Measurements from ENCODE around the gene CAMK1G. TPM values are rescaled to one million over a fixed set of nuclear protein-coding genes. Genes with fewer than 3 reads are reported as not detected.
A peak's percentile ranks its signal among the peaks of the same experiment; 100 is the strongest.

CAMK1G gene
- polyA plus RNA-seq, 4 donors = 0.10 to 0.37 TPM; not detected in 2

- no peaks in the 10 kb centered on the region for H3K9me3 ChIP-seq (ENCODE audit: control insufficient read depth in 2 of 2, insufficient read depth in 1 of 2, low read depth in 1 of 2, low read length in 1 of 2)
- H3K4me1 ChIP-seq (ENCODE audit: control insufficient read depth in 3 of 3, insufficient read depth in 2 of 3, low read depth in 1 of 3, low read length in 2 of 3) = peaks cover 0 to 9% (median 0%) of the 10 kb centered on the region in 3 donors
- no peak overlapping the region for H3K4me3 ChIP-seq (ENCODE audit: low read depth in 1 of 3, low read length in 3 of 3)
- no peaks in the 10 kb centered on the region for H3K36me3 ChIP-seq (ENCODE audit: control insufficient read depth in 3 of 3, insufficient read depth in 2 of 3, low read depth in 1 of 3, low read length in 3 of 3)
- 90 to 92% (median 90%) methylated on average over 3 of the region's 3 CpGs for WGBS, 3 donors
- FAIRE-seq (no peak), DNase-seq (no peak)
- H3K27ac ChIP-seq (ENCODE audit: low read depth in 1 of 3, low read length in 2 of 3) = no peak overlapping the region
- H3K27me3 ChIP-seq (ENCODE audit: control insufficient read depth in 3 of 3, insufficient read depth in 3 of 3, low read length in 3 of 3) = peaks cover 0 to 35% (median 6%) of the 10 kb centered on the region in 3 donors
Measured at GRCh38 chr1:209587789-209588188, 4.3 kb downstream of the CAMK1G start.

GRCh38 chr1:209589440-209589839 is 5.9 kb downstream of the CAMK1G start:
- DNase-seq (no peak), FAIRE-seq (no peak)
- no peak overlapping the region for H3K4me3 ChIP-seq (ENCODE audit: low read depth in 1 of 3, low read length in 3 of 3)
- H3K4me1 ChIP-seq (ENCODE audit: control insufficient read depth in 3 of 3, insufficient read depth in 2 of 3, low read depth in 1 of 3, low read length in 2 of 3) = peaks cover 0 to 9% (median 0%) of the 10 kb centered on the region in 3 donors
- 88 to 98% (median 91%) methylated on average over 2 of the region's 2 CpGs for WGBS, 3 donors
- peaks cover 0 to 18% (median 4%) of the 10 kb centered on the region in 3 donors for H3K27me3 ChIP-seq (ENCODE audit: control insufficient read depth in 3 of 3, insufficient read depth in 3 of 3, low read length in 3 of 3)
- no peaks in the 10 kb centered on the region for H3K9me3 ChIP-seq (ENCODE audit: control insufficient read depth in 2 of 2, insufficient read depth in 1 of 2, low read depth in 1 of 2, low read length in 1 of 2)
- H3K36me3 ChIP-seq (ENCODE audit: control insufficient read depth in 3 of 3, insufficient read depth in 2 of 3, low read depth in 1 of 3, low read length in 3 of 3) = no peaks in the 10 kb centered on the region
- no peak overlapping the region for H3K27ac ChIP-seq (ENCODE audit: low read depth in 1 of 3, low read length in 2 of 3)

- DNase-seq = no peak
- H3K4me1 ChIP-seq (ENCODE audit: control insufficient read depth in 3 of 3, insufficient read depth in 2 of 3, low read depth in 1 of 3, low read length in 2 of 3) = peaks cover 0 to 9% (median 0%) of the 10 kb centered on the region in 3 donors
- FAIRE-seq = no peak
- H3K4me3 ChIP-seq (ENCODE audit: low read depth in 1 of 3, low read length in 3 of 3) = no peak overlapping the region
- H3K9me3 ChIP-seq (ENCODE audit: control insufficient read depth in 2 of 2, insufficient read depth in 1 of 2, low read depth in 1 of 2, low read length in 1 of 2) = no peaks in the 10 kb centered on the region
- WGBS, 3 donors = 81 to 85% (median 83%) methylated on average over 6 of the region's 6 CpGs
- H3K27me3 ChIP-seq (ENCODE audit: control insufficient read depth in 3 of 3, insufficient read depth in 3 of 3, low read length in 3 of 3) = peaks cover 0 to 15% (median 2%) of the 10 kb centered on the region in 3 donors
- H3K27ac ChIP-seq (ENCODE audit: low read depth in 1 of 3, low read length in 2 of 3) = no peak overlapping the region
- H3K36me3 ChIP-seq (ENCODE audit: control insufficient read depth in 3 of 3, insufficient read depth in 2 of 3, low read depth in 1 of 3, low read length in 3 of 3) = no peaks in the 10 kb centered on the region
Measured at GRCh38 chr1:209589863-209590262, 6.3 kb downstream of the CAMK1G start.

GRCh38 chr1:209590405-209590804 is 6.9 kb downstream of the CAMK1G start:
- Histone ChIP-seq H3K27ac (ENCODE audit: low read depth in 1 of 3, low read length in 2 of 3) (no peak overlapping the region), H3K4me3 (ENCODE audit: low read depth in 1 of 3, low read length in 3 of 3) (no peak overlapping the region), H3K36me3 (ENCODE audit: control insufficient read depth in 3 of 3, insufficient read depth in 2 of 3, low read depth in 1 of 3, low read length in 3 of 3) (no peaks in the 10 kb centered on the region), H3K4me1 (ENCODE audit: control insufficient read depth in 3 of 3, insufficient read depth in 2 of 3, low read depth in 1 of 3, low read length in 2 of 3) (peaks cover 0 to 7% (median 0%) of the 10 kb centered on the region in 3 donors), H3K9me3 (ENCODE audit: control insufficient read depth in 2 of 2, insufficient read depth in 1 of 2, low read depth in 1 of 2, low read length in 1 of 2) (no peaks in the 10 kb centered on the region), H3K27me3 (ENCODE audit: control insufficient read depth in 3 of 3, insufficient read depth in 3 of 3, low read length in 3 of 3) (peaks cover 0 to 11% (median 0%) of the 10 kb centered on the region in 3 donors)
- FAIRE-seq (no peak), DNase-seq (peak in 1 of 2 donors; percentile 30)
- 37 to 67% (median 56%) methylated on average over 6 of the region's 6 CpGs for WGBS, 3 donors

- DNase-seq (no peak), FAIRE-seq (no peak)
- Histone ChIP-seq H3K4me3 (ENCODE audit: low read depth in 1 of 3, low read length in 3 of 3) (no peak overlapping the region), H3K9me3 (ENCODE audit: control insufficient read depth in 2 of 2, insufficient read depth in 1 of 2, low read depth in 1 of 2, low read length in 1 of 2) (no peaks in the 10 kb centered on the region), H3K27me3 (ENCODE audit: control insufficient read depth in 3 of 3, insufficient read depth in 3 of 3, low read length in 3 of 3) (peaks cover 0 to 3% (median 0%) of the 10 kb centered on the region in 3 donors), H3K36me3 (ENCODE audit: control insufficient read depth in 3 of 3, insufficient read depth in 2 of 3, low read depth in 1 of 3, low read length in 3 of 3) (no peaks in the 10 kb centered on the region), H3K4me1 (ENCODE audit: control insufficient read depth in 3 of 3, insufficient read depth in 2 of 3, low read depth in 1 of 3, low read length in 2 of 3) (no peaks in the 10 kb centered on the region), H3K27ac (ENCODE audit: low read depth in 1 of 3, low read length in 2 of 3) (no peak overlapping the region)
- WGBS, 3 donors = 65 to 88% (median 74%) methylated on average over 2 of the region's 2 CpGs
Measured at GRCh38 chr1:209593747-209594146, 10.2 kb downstream of the CAMK1G start.

GRCh38 chr1:209594440-209594839 is 10.9 kb downstream of the CAMK1G start:
- no peaks in the 10 kb centered on the region for H3K36me3 ChIP-seq (ENCODE audit: control insufficient read depth in 3 of 3, insufficient read depth in 2 of 3, low read depth in 1 of 3, low read length in 3 of 3)
- DNase-seq (no peak), FAIRE-seq (no peak)
- WGBS, 3 donors = 53 to 91% (median 77%) methylated on average over 1 of the region's 1 CpG
- H3K4me1 ChIP-seq (ENCODE audit: control insufficient read depth in 3 of 3, insufficient read depth in 2 of 3, low read depth in 1 of 3, low read length in 2 of 3) = no peaks in the 10 kb centered on the region
- no peak overlapping the region for H3K27ac ChIP-seq (ENCODE audit: low read depth in 1 of 3, low read length in 2 of 3)
- peaks cover 0 to 3% (median 0%) of the 10 kb centered on the region in 3 donors for H3K27me3 ChIP-seq (ENCODE audit: control insufficient read depth in 3 of 3, insufficient read depth in 3 of 3, low read length in 3 of 3)
- H3K9me3 ChIP-seq (ENCODE audit: control insufficient read depth in 2 of 2, insufficient read depth in 1 of 2, low read depth in 1 of 2, low read length in 1 of 2) = no peaks in the 10 kb centered on the region
- no peak overlapping the region for H3K4me3 ChIP-seq (ENCODE audit: low read depth in 1 of 3, low read length in 3 of 3)

GRCh38 chr1:209595028-209595427 is 11.5 kb downstream of the CAMK1G start:
- no peaks in the 10 kb centered on the region for H3K36me3 ChIP-seq (ENCODE audit: control insufficient read depth in 3 of 3, insufficient read depth in 2 of 3, low read depth in 1 of 3, low read length in 3 of 3)
- H3K4me3 ChIP-seq (ENCODE audit: low read depth in 1 of 3, low read length in 3 of 3) = no peak overlapping the region
- no peak overlapping the region for H3K27ac ChIP-seq (ENCODE audit: low read depth in 1 of 3, low read length in 2 of 3)
- H3K9me3 ChIP-seq (ENCODE audit: control insufficient read depth in 2 of 2, insufficient read depth in 1 of 2, low read depth in 1 of 2, low read length in 1 of 2) = no peaks in the 10 kb centered on the region
- H3K4me1 ChIP-seq (ENCODE audit: control insufficient read depth in 3 of 3, insufficient read depth in 2 of 3, low read depth in 1 of 3, low read length in 2 of 3) = no peaks in the 10 kb centered on the region
- peaks cover 0 to 3% (median 0%) of the 10 kb centered on the region in 3 donors for H3K27me3 ChIP-seq (ENCODE audit: control insufficient read depth in 3 of 3, insufficient read depth in 3 of 3, low read length in 3 of 3)
- no peak for DNase-seq
- FAIRE-seq = no peak
- 73 to 75% (median 74%) methylated on average over 9 of the region's 9 CpGs for WGBS, 3 donors

GRCh38 chr1:209595599-209596285 is 12.2 kb downstream of the CAMK1G start:
- no peak for FAIRE-seq

More at GRCh38 chr1:209595599-209596285, 12.2 kb downstream of the CAMK1G start:
- Histone ChIP-seq H3K9me3 (ENCODE audit: control insufficient read depth in 2 of 2, insufficient read depth in 1 of 2, low read depth in 1 of 2, low read length in 1 of 2) (no peaks in the 10 kb centered on the region), H3K4me1 (ENCODE audit: control insufficient read depth in 3 of 3, insufficient read depth in 2 of 3, low read depth in 1 of 3, low read length in 2 of 3) (no peaks in the 10 kb centered on the region), H3K27ac (ENCODE audit: low read depth in 1 of 3, low read length in 2 of 3) (no peak overlapping the region), H3K36me3 (ENCODE audit: control insufficient read depth in 3 of 3, insufficient read depth in 2 of 3, low read depth in 1 of 3, low read length in 3 of 3) (no peaks in the 10 kb centered on the region), H3K27me3 (ENCODE audit: control insufficient read depth in 3 of 3, insufficient read depth in 3 of 3, low read length in 3 of 3) (peaks cover 0 to 3% (median 0%) of the 10 kb centered on the region in 3 donors), H3K4me3 (ENCODE audit: low read depth in 1 of 3, low read length in 3 of 3) (no peak overlapping the region)
- no peak for DNase-seq
- WGBS, 3 donors = 75 to 89% (median 87%) methylated on average over 10 of the region's 10 CpGs

Data from small intestine (tissue), 7 donors.